Tibial nerve (tissue), 4 donors: ENCODE data around the gene PTPRT.

Source experiments
- CTCF ChIP-seq, 5 experiments: fragments of 200-600 bp in 3 of 5; fragments of 450-650 bp in 2 of 5; sonication (generic) in 3 of 5; IDR thresholded peaks; one replicate each; pipeline ENCODE4 v1.5.1; 2016 to 2019; ENCODE audit warnings: antibody characterized with exemption in 5 of 5, mild to moderate bottlenecking in 3 of 5, moderate library complexity in 2 of 5
- EP300 ChIP-seq, 2 donors: sonication (generic); formaldehyde crosslinking; IDR thresholded peaks; one replicate each; pipeline ENCODE4 v1.6.1; 2017; ENCODE audit warnings: antibody characterized with exemption in 2 of 2, mild to moderate bottlenecking in 1 of 2
- POLR2A ChIP-seq, 2 donors: fragments of 450-650 bp; IDR thresholded peaks; one replicate each; pipeline ENCODE4 v1.6.1; 2017; ENCODE audit warnings: antibody characterized with exemption in 2 of 2, mild to moderate bottlenecking in 2 of 2, moderate library complexity in 2 of 2

DNA sequence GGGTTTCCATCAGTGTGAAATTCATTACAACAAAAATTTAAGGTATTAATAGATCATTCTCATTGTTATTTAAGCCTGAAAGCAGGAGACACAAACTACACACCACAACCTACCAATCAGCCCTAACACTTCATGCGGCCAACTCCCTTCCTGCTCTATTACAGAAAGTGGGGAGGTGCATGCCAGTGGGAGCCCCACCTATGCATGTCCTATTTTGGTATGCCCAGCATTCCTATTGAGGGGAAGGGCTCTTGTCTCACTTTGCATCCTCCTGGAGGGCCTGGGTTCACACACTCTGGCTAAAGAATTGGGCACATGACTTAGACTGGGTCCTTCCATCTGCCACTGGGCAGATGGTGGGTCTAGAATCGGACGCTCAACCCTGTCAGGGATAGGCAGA, 450.0 kb downstream of the PTPRT start:
- no peak for TF ChIP-seq CTCF (IDR thresholded peaks at IDR 0.05)
- no peak for TF ChIP-seq EP300 (IDR thresholded peaks at IDR 0.05)
- TF ChIP-seq POLR2A (IDR thresholded peaks at IDR 0.05) = no peak
